Stimulated activated CD8-positive, alpha-beta memory T cell treated with anti-CD3 and anti-CD28 coated beads, Interleukin-4, amount 100 ng/mL, for 1 hour (primary cell): ENCODE data around the gene CYP1A2.

ENCODE experiments used
- DNase-seq, 2 donors: peaks; one replicate each; pipeline ENCODE4 v3.0.0-alpha.2; 2020; ENCODE audit warnings: low read depth in 2 of 2, low spot score in 1 of 2

CYP1A2 gene

GRCh38 chr15:74802862-74803447 is 54.3 kb downstream of the CYP1A2 start:
- DNase-seq, result no peak

DNA sequence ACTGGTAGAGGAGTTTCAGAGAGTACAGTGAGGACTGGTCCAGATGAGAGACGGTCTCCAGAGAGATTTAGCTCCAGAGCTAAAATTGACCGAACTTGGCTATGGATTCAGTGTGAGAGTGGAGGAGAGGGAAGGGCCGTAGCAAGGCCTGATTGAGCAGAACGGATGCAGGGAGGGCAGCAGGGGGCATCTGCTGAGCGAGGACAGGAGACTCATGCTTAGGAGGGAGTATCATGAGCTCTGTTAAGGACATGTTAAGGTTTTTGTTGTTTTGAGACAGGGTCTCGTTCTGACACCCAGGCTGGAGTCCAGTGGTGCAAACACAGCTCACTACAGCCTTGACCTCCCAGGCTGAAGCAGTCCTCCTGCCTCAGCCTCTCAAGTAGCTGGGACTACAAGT is 56.3 kb downstream of the CYP1A2 start:
- no peak for DNase-seq
